ENCODE results near the gene PHF21B.

PHF21B gene

DNA sequence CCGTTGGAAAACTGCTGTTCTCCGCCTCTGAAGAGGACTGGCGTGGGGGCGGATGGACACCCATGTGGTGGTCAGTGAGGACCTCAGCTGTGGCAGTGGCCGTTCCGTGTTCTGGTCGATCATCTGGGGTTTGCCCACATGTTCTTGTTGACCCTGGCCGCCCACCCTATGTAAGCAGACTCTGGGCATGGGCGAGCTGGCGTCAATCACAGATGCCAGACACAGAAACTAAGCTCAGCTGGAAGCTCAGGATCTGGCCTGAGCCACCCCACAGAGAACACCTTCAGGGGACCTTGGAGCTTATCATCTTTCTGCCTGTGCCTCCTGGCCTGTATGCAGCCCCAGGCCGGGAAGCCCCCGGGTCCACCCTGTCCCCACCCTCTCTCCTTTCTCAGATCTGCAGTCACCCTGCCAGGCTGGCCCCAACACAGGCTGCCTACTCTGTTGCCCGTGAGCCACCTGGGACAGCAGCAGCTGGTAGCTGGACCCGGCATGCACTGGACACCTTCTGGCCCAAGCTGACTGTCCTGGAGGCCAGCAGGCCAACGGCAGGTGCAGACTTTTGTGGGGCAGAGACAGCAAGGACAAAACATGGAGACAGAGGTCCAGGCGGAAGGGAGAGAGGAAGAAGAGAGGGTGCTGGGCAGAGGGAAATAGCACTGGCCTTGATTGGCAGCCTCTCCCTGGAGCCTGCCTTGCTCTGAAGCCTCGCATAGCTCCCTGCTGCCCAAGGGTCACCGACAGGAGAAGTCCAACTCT lies 91.5 kb downstream of the PHF21B start:
- H3K27ac ChIP-seq (ENCODE audit: low read depth, low read length): no peak overlapping the region
- H3K4me1 ChIP-seq (ENCODE audit: control insufficient read depth, insufficient read depth, low read length): no peaks in the 10 kb centered on the region
- H3K4me3 ChIP-seq (ENCODE audit: low read depth, low read length): no peak overlapping the region
- peaks cover 30% of the 10 kb centered on the region for H3K36me3 ChIP-seq (ENCODE audit: control insufficient read depth, insufficient read depth, low read length)
- peaks cover 3% of the 10 kb centered on the region for H3K9me3 ChIP-seq (ENCODE audit: control insufficient read depth, insufficient read depth, low read depth, low read length)
- no peak overlapping the region for H3K9ac ChIP-seq (ENCODE audit: low read length)
- H3K27me3 ChIP-seq (ENCODE audit: control insufficient read depth, insufficient read depth, low read length): no peaks in the 10 kb centered on the region

DNA sequence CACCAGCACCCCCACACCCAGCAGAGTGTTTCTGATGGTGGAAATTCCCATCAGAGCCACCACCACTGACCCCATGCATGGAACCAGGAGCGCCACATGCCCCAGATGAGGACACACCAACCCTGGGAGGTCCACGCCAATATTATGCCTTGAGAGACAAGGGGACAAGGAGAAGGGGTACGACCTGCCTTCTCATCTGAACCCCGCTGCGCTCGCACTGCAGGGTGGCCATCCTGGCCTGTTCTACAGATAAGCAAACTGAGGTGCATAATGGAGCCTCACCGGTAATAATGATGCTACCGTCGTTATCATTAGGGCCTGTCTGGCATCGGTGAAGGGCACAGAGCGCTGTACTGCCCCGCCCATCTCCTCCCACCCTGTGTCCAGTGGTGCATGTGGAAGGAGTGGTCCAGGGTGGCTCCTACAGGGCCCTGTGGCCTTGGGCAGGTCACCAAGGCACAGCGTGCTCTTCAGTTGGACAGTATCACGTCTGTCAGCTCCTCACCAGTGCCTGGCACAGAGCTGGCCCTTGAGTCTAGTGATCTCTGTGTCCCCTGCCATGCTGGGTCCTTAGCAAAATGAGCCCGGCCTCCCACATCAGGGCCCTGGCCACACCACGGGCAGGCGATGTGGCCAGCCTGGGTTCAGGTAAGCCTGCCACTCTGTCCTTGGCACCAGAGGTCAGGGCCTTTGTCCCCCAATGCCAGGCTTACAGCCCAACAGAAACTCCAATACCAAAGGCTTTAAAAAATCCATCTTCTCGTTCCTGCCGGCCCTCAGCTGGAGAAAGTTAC lies 92.2 kb downstream of the PHF21B start:
- Histone ChIP-seq H3K4me3 (ENCODE audit: low read depth, low read length) (no peak overlapping the region), H3K9ac (ENCODE audit: low read length) (no peak overlapping the region), H3K27ac (ENCODE audit: low read depth, low read length) (no peak overlapping the region), H3K4me1 (ENCODE audit: control insufficient read depth, insufficient read depth, low read length) (no peaks in the 10 kb centered on the region), H3K27me3 (ENCODE audit: control insufficient read depth, insufficient read depth, low read length) (no peaks in the 10 kb centered on the region), H3K9me3 (ENCODE audit: control insufficient read depth, insufficient read depth, low read depth, low read length) (peaks cover 10% of the 10 kb centered on the region), H3K36me3 (ENCODE audit: control insufficient read depth, insufficient read depth, low read length) (peaks cover 38% of the 10 kb centered on the region)

DNA sequence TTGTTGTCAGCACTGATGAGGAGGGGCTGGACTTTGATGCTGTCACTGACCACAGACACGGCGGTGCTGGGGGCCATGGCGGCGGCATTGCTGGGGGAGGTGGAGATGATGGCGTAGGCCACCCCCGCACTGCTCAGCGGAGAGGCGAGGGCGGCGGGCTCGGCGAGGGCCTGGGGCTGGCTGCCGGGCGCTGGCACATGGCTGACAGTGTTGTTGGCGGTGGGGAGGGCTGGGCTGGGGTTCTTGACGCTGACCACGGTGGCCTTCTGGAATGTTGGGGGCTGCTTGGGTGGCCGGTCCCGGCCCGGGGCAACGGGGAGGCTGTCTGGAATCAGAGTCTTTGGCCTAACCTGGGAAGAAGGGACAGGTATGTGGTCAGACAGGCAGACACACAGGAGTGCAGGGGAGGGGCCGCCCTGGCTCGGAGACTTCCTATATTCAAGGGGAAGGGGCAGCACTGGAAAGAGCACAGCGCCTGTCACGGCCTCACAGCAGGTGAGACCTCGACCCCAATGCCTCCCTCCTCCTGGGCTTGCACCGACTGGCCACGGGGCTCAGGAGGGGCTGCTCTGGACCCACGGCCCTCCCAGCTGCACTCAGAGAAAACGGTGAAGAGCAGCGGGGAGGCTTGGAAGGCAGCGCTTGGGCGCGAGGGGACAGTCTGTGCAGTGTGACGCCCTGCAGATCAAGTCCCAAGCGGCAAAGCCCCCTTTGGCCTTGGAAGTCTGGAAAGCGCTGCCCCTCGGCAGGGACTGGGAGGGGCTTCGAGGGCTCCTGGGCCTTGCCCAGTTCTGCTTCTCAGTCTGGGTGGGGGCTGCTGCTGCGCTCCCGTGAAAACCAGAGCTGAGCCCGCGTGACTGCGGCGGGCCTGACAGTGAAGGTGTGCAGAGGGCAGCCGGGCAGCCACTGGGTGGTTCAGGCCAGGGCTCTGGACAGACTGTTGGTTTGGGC lies 93.2 kb downstream of the PHF21B start:
- H3K4me1 ChIP-seq (ENCODE audit: control insufficient read depth, insufficient read depth, low read length): no peaks in the 10 kb centered on the region
- no peak overlapping the region for H3K9ac ChIP-seq (ENCODE audit: low read length)
- no peaks in the 10 kb centered on the region for H3K27me3 ChIP-seq (ENCODE audit: control insufficient read depth, insufficient read depth, low read length)
- no peak overlapping the region for H3K27ac ChIP-seq (ENCODE audit: low read depth, low read length)
- H3K36me3 ChIP-seq (ENCODE audit: control insufficient read depth, insufficient read depth, low read length): peaks cover 48% of the 10 kb centered on the region
- no peak overlapping the region for H3K4me3 ChIP-seq (ENCODE audit: low read depth, low read length)
- H3K9me3 ChIP-seq (ENCODE audit: control insufficient read depth, insufficient read depth, low read depth, low read length): peaks cover 20% of the 10 kb centered on the region

DNA sequence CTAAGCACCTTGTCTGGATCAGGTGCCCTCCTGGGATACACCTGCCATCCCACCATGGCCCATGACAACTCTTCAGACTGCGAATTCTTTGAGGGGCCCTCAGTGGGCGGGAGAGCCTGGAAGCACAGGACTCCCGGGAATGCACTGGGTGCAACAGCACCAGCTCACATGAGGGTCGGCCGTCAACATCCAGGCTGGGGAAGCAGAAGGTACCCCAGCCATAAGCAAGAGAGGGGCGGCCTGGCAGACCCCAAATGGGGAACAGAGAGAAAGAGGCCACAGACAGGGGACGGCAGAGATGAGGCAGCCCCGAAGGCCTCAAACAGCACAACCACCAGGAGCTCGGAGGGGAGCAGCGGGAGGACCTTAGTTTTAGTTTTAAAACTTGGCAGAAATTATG lies 94.4 kb downstream of the PHF21B start:
- Histone ChIP-seq H3K27ac (ENCODE audit: low read depth, low read length) (no peak overlapping the region), H3K36me3 (ENCODE audit: control insufficient read depth, insufficient read depth, low read length) (peaks cover 59% of the 10 kb centered on the region), H3K27me3 (ENCODE audit: control insufficient read depth, insufficient read depth, low read length) (no peaks in the 10 kb centered on the region), H3K4me1 (ENCODE audit: control insufficient read depth, insufficient read depth, low read length) (no peaks in the 10 kb centered on the region), H3K4me3 (ENCODE audit: low read depth, low read length) (no peak overlapping the region), H3K9ac (ENCODE audit: low read length) (no peak overlapping the region), H3K9me3 (ENCODE audit: control insufficient read depth, insufficient read depth, low read depth, low read length) (peaks cover 28% of the 10 kb centered on the region)

DNA sequence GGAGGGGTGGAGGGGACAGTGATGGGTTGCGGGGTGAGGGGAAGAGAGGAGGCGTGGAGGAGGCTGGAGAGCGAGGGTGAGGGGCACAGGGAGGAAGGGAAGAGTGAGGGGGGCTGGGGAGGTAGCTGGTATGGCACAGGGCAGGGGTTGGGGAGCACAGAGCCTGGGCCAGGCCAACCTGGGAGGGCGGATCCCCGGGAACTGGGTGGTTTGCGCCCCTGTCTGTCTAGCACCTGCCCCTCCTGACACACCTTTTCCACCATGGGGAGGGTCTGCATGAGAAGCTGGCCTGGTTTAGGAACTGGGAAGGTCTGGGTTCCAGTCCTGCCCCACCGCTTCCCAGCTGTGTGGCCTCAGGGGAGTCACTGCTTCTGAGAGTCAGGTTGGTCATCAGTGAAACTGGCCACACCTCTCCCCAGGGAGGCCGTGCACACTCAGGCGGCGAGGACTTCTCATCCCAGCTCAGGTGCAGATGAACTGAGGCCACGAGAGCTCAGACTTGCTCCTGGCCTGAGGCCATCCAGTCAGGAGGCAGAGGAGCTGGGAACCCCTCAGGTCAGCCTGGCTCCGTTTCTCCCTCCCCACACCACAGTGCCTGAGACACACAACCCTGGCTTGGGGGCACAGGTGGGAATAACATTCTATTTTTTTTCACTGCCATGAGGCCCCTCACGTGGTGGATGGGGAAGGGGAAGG lies 95.6 kb downstream of the PHF21B start:
- Histone ChIP-seq H3K27me3 (ENCODE audit: control insufficient read depth, insufficient read depth, low read length) (no peaks in the 10 kb centered on the region), H3K9me3 (ENCODE audit: control insufficient read depth, insufficient read depth, low read depth, low read length) (peaks cover 28% of the 10 kb centered on the region), H3K4me1 (ENCODE audit: control insufficient read depth, insufficient read depth, low read length) (no peaks in the 10 kb centered on the region), H3K4me3 (ENCODE audit: low read depth, low read length) (no peak overlapping the region), H3K27ac (ENCODE audit: low read depth, low read length) (no peak overlapping the region), H3K36me3 (ENCODE audit: control insufficient read depth, insufficient read depth, low read length) (peaks cover 72% of the 10 kb centered on the region), H3K9ac (ENCODE audit: low read length) (no peak overlapping the region)

DNA sequence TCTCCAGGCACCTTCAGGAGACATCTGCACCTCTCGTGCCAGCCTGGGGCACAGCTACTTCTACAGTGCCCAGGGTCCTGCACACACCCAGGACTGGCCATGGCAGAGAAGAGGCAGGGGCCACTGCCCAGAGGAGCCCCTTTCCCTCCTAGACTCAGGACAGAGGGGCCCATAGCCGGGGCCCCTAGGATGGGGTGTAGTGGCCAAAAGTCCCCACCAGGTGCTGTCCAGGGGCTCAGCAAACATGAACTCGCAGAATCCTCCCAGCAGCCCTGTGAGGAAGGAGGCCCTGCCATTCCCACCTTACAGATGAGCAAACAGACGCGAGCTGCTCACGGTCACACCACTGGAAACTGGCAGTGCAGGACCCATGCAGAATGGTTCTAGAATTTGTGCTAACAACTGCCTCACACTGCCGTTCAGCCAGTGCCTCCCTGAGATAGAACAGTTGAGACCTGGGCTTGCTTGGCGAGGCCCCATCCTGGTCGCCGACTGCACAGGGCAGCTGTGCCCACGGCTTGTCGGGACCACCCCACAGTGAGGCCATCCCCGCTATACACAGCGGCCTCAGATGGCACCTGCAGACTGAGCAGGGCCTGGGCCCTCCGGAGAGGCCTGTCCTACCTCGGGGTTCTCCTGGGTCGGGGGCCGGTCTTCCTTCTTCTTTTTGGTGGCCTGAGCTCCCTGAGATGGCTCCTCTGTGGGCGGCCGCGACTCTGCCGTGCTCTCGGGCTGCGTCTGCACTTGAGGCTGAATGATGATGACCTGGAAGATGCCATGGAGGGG lies 96.4 kb downstream of the PHF21B start:
- Histone ChIP-seq H3K27ac (ENCODE audit: low read depth, low read length) (no peak overlapping the region), H3K9me3 (ENCODE audit: control insufficient read depth, insufficient read depth, low read depth, low read length) (peaks cover 28% of the 10 kb centered on the region), H3K4me1 (ENCODE audit: control insufficient read depth, insufficient read depth, low read length) (no peaks in the 10 kb centered on the region), H3K4me3 (ENCODE audit: low read depth, low read length) (no peak overlapping the region), H3K36me3 (ENCODE audit: control insufficient read depth, insufficient read depth, low read length) (peaks cover 74% of the 10 kb centered on the region), H3K9ac (ENCODE audit: low read length) (no peak overlapping the region), H3K27me3 (ENCODE audit: control insufficient read depth, insufficient read depth, low read length) (no peaks in the 10 kb centered on the region)

- Histone ChIP-seq H3K9me3 (ENCODE audit: control insufficient read depth, insufficient read depth, low read depth, low read length) (peaks cover 28% of the 10 kb centered on the region), H3K27me3 (ENCODE audit: control insufficient read depth, insufficient read depth, low read length) (no peaks in the 10 kb centered on the region), H3K4me3 (ENCODE audit: low read depth, low read length) (no peak overlapping the region), H3K4me1 (ENCODE audit: control insufficient read depth, insufficient read depth, low read length) (no peaks in the 10 kb centered on the region), H3K9ac (ENCODE audit: low read length) (no peak overlapping the region), H3K36me3 (ENCODE audit: control insufficient read depth, insufficient read depth, low read length) (peaks cover 84% of the 10 kb centered on the region), H3K27ac (ENCODE audit: low read depth, low read length) (no peak overlapping the region)
Observed at GRCh38 chr22:44909241-44909640, 100.6 kb downstream of the PHF21B start.

GRCh38 chr22:44907765-44908737 lies 101.8 kb downstream of the PHF21B start:
- peaks cover 74% of the 10 kb centered on the region for H3K36me3 ChIP-seq (ENCODE audit: control insufficient read depth, insufficient read depth, low read length)
- H3K27ac ChIP-seq (ENCODE audit: low read depth, low read length): no peak overlapping the region
- H3K27me3 ChIP-seq (ENCODE audit: control insufficient read depth, insufficient read depth, low read length): no peaks in the 10 kb centered on the region
- no peak overlapping the region for H3K9ac ChIP-seq (ENCODE audit: low read length)
- no peak overlapping the region for H3K4me3 ChIP-seq (ENCODE audit: low read depth, low read length)
- no peaks in the 10 kb centered on the region for H3K4me1 ChIP-seq (ENCODE audit: control insufficient read depth, insufficient read depth, low read length)
- H3K9me3 ChIP-seq (ENCODE audit: control insufficient read depth, insufficient read depth, low read depth, low read length): peaks cover 22% of the 10 kb centered on the region

- Histone ChIP-seq H3K27ac (ENCODE audit: low read depth, low read length) (no peak overlapping the region), H3K4me1 (ENCODE audit: control insufficient read depth, insufficient read depth, low read length) (no peaks in the 10 kb centered on the region), H3K4me3 (ENCODE audit: low read depth, low read length) (no peak overlapping the region), H3K9ac (ENCODE audit: low read length) (no peak overlapping the region), H3K36me3 (ENCODE audit: control insufficient read depth, insufficient read depth, low read length) (peaks cover 70% of the 10 kb centered on the region), H3K9me3 (ENCODE audit: control insufficient read depth, insufficient read depth, low read depth, low read length) (peaks cover 18% of the 10 kb centered on the region), H3K27me3 (ENCODE audit: control insufficient read depth, insufficient read depth, low read length) (no peaks in the 10 kb centered on the region)
Observed at GRCh38 chr22:44906999-44907644, 102.7 kb downstream of the PHF21B start.

All from HUES6 (cell line).